Endothelial cell of umbilical vein (primary cell): ENCODE results near the gene ZNF57. TPM values are rescaled to one million over a fixed set of nuclear protein-coding genes. Genes with fewer than 3 reads are reported as not detected.

Experiments
- BruUV-seq: library from RNA; stranded (reverse); fragments of 400-500 nt; replicated peaks from 2 replicates; lab custom pipeline; 2021; lab: Mats Ljungman, UMichigan
- CTCF ChIA-PET: fragments of 300-600, 350-600 bp; sonication (Branson Sonifier 250); formaldehyde crosslinking; loops from one replicate; lab custom pipeline; 2021; ENCODE audit warnings: antibody characterized with exemption, inconsistent platforms; lab: Charles Lee
- POLR2A ChIA-PET: fragments of 300-600, 350-600 bp; sonication (Branson Sonifier 250); formaldehyde crosslinking; loops from one replicate; lab custom pipeline; 2021; ENCODE audit warnings: antibody characterized with exemption, inconsistent platforms; lab: Charles Lee
- DNase-seq: peaks from one replicate; pipeline ENCODE4 v3.0.0-alpha.2; 2011; ENCODE audit warnings: low read depth, low spot score
- FAIRE-seq: peaks from 2 replicates; lab custom pipeline; 2011; peaks lifted over from hg19 to GRCh38; lab: Jason Lieb, UNC
- H2AFZ ChIP-seq: 2 replicates; pipeline ENCODE4 v1.6.0; 2012; ENCODE audit warnings: low read depth, low read length, control low read depth, inconsistent platforms
- H3K27ac ChIP-seq: 2 replicates; pipeline ENCODE4 v1.5.1; 2011; ENCODE audit warnings: low read depth, mild to moderate bottlenecking, control low read depth, low read length, moderate library complexity; ENCODE audit not compliant: insufficient read depth
- H3K27me3 ChIP-seq, 2 experiments: 2 replicates each; pipeline versions ENCODE4 v1.6.0 to v1.6.1; 2011; ENCODE audit warnings: low read length in 2 of 2, mixed read lengths in 1 of 2; ENCODE audit not compliant: control insufficient read depth in 2 of 2, insufficient read depth in 2 of 2
- H3K36me3 ChIP-seq, 2 experiments: 2 replicates in 1 of 2; 3 replicates in 1 of 2; pipeline ENCODE4 v1.5.1; 2011; ENCODE audit warnings: low read length in 2 of 2, mild to moderate bottlenecking in 1 of 2, moderate library complexity in 1 of 2; ENCODE audit not compliant: control insufficient read depth in 2 of 2, insufficient read depth in 2 of 2; ENCODE audit errors: extremely low read depth in 1 of 2
- H3K4me1 ChIP-seq: 3 replicates; pipeline ENCODE4 v1.5.1; 2011; ENCODE audit warnings: mild to moderate bottlenecking, low read length; ENCODE audit not compliant: control insufficient read depth, insufficient read depth; ENCODE audit errors: extremely low read depth
- H3K4me2 ChIP-seq: 2 replicates; pipeline ENCODE4 v1.6.1; 2011; ENCODE audit warnings: low read length, control low read depth, mixed read lengths; ENCODE audit not compliant: insufficient read depth
- H3K4me3 ChIP-seq, 3 experiments: fragments of 200-600 bp in 1 of 3; sonication (generic), shearing (Covaris generic) in 1 of 3; replicated peaks in 1 of 3; 2 replicates each; pipeline ENCODE4 v1.5.1; 2011 to 2016; ENCODE audit warnings: control low read depth in 3 of 3, low read length in 3 of 3, mild to moderate bottlenecking in 2 of 3, inconsistent platforms in 1 of 3, low read depth in 1 of 3, moderate library complexity in 1 of 3; ENCODE audit not compliant: insufficient read depth in 1 of 3
- H3K79me2 ChIP-seq: 2 replicates; pipeline ENCODE4 v1.6.0; 2012; ENCODE audit warnings: low read length, inconsistent platforms; ENCODE audit not compliant: control insufficient read depth, insufficient read depth
- H3K9ac ChIP-seq: replicated peaks from 2 replicates; pipeline ENCODE3; 2011; ENCODE audit warnings: low read length, control low read depth; ENCODE audit not compliant: insufficient read depth; ENCODE audit errors: extremely low read depth
- H3K9me1 ChIP-seq: replicated peaks from 3 replicates; pipeline ENCODE4 v1.6.0; 2011; ENCODE audit warnings: mild to moderate bottlenecking, low read length; ENCODE audit not compliant: control insufficient read depth, insufficient read depth; ENCODE audit errors: extremely low read depth
- H3K9me3 ChIP-seq: replicated peaks from 2 replicates; pipeline ENCODE4 v1.5.1; 2012; ENCODE audit warnings: low read length, inconsistent platforms; ENCODE audit not compliant: control insufficient read depth, insufficient read depth
- H4K20me1 ChIP-seq: replicated peaks from 2 replicates; pipeline ENCODE3; 2011; ENCODE audit warnings: mild to moderate bottlenecking, low read length; ENCODE audit not compliant: control insufficient read depth, insufficient read depth; ENCODE audit errors: extremely low read depth
- EZH2 ChIP-seq: IDR thresholded peaks from 2 replicates; pipeline ENCODE4 v1.6.1; 2012; ENCODE audit warnings: borderline replicate concordance, low read depth, mild to moderate bottlenecking, moderate library complexity, low read length, inconsistent platforms; ENCODE audit not compliant: severe bottlenecking
- FOS ChIP-seq: IDR thresholded peaks from 2 replicates; pipeline ENCODE4 v1.6.1; 2011; ENCODE audit warnings: mild to moderate bottlenecking, low read length, moderate library complexity, borderline replicate concordance; ENCODE audit not compliant: insufficient read depth
- GATA2 ChIP-seq: IDR thresholded peaks from 2 replicates; pipeline ENCODE4 v1.7.0; 2011; ENCODE audit warnings: low read depth, mild to moderate bottlenecking, moderate library complexity, mixed read lengths, low read length; ENCODE audit not compliant: insufficient read length, insufficient read depth
- JUN ChIP-seq: IDR thresholded peaks from 2 replicates; pipeline ENCODE4 v1.6.1; 2011; ENCODE audit warnings: borderline replicate concordance, low read depth; ENCODE audit not compliant: insufficient read length, insufficient read depth
- MAX ChIP-seq: IDR thresholded peaks from 2 replicates; pipeline ENCODE4 v1.6.1; 2011; ENCODE audit not compliant: insufficient read depth, insufficient read length
- MYC ChIP-seq: IDR thresholded peaks from one replicate; pipeline ENCODE4 v1.6.1; 2011; ENCODE audit warnings: mild to moderate bottlenecking, low read depth, low read length
- POLR2A ChIP-seq: IDR thresholded peaks from 2 replicates; pipeline ENCODE4 v1.6.1; 2012; ENCODE audit warnings: low read depth, mild to moderate bottlenecking, control low read depth, low read length
- POLR2AphosphoS5 ChIP-seq: IDR thresholded peaks from 2 replicates; pipeline ENCODE4 v1.6.1; 2012; ENCODE audit warnings: low read depth, mild to moderate bottlenecking, control low read depth, low read length, moderate library complexity; ENCODE audit not compliant: insufficient read depth
- dilution Hi-C: fragments of 300-500 bp; cut with MboI; formaldehyde crosslinking; loops from one replicate; pipeline ENCODE4 v1.15.0; 2019; ENCODE audit warnings: low sequenced_read_pairs; ENCODE audit not compliant: extremely low pct_ligation_motif_present
- intact Hi-C: fragments of 100-400 bp; cut with micrococcal nuclease; formaldehyde crosslinking; loops from one replicate; pipeline ENCODE4 v1.10.0; 2022
- polyA plus RNA-seq, 4 experiments: library from polyadenylated mRNA; depleted of rRNA in 3 of 4; stranded (reverse) in 3 of 4; unstranded in 1 of 4; fragments of >200 nt; gene quantifications; 2 replicates each; pipeline versions ENCODE4 v1.2.1 to v1.2.3, GENCODE V29; 2011 to 2012; ENCODE audit warnings: missing spikeins in 1 of 4
- total RNA-seq: library from RNA; stranded (reverse); gene quantifications from 2 replicates; pipeline ENCODE4 v1.2.3, GENCODE V29; 2021
- TF ChIP-seq, protein P1 (sequence below), 2 donors: IDR thresholded peaks; 1 replicate in 1 of 2; 2 replicates in 1 of 2; pipeline ENCODE4 v1.5.1; 2011; ENCODE audit warnings: low read length in 2 of 2, mild to moderate bottlenecking in 2 of 2, moderate library complexity in 2 of 2, control low read depth in 1 of 2, inconsistent platforms in 1 of 2, low read depth in 1 of 2; ENCODE audit not compliant: insufficient read depth in 1 of 2; ENCODE audit errors: extremely low read depth in 1 of 2

Gene ZNF57
- total and polyA plus RNA-seq, 2 donors (not counting 3 experiments of a cell fraction or from before 2014, with no cell fraction given) = 2.0 to 3.6 TPM

GRCh38 chr19:2923510-2923909, 22.8 kb downstream of the ZNF57 start:
- CTCF ChIA-PET = interaction anchor here (0.7 to 2.7 kb wide), 6 partner anchors 20 to 275 kb away, joined by 3 to 13 read pairs (median 3); no protein-coding TSS in a partner anchor
- DNase-seq (no peak), FAIRE-seq (no peak)
- BruUV-seq = no TSS peak
- no peak for TF ChIP-seq MYC
- no peak for TF ChIP-seq POLR2AphosphoS5
- TF ChIP-seq EZH2 = no peak
- no peak for TF ChIP-seq FOS
- TF ChIP-seq POLR2A = no peak
- no peak for TF ChIP-seq MAX
- TF ChIP-seq, protein P1, sequence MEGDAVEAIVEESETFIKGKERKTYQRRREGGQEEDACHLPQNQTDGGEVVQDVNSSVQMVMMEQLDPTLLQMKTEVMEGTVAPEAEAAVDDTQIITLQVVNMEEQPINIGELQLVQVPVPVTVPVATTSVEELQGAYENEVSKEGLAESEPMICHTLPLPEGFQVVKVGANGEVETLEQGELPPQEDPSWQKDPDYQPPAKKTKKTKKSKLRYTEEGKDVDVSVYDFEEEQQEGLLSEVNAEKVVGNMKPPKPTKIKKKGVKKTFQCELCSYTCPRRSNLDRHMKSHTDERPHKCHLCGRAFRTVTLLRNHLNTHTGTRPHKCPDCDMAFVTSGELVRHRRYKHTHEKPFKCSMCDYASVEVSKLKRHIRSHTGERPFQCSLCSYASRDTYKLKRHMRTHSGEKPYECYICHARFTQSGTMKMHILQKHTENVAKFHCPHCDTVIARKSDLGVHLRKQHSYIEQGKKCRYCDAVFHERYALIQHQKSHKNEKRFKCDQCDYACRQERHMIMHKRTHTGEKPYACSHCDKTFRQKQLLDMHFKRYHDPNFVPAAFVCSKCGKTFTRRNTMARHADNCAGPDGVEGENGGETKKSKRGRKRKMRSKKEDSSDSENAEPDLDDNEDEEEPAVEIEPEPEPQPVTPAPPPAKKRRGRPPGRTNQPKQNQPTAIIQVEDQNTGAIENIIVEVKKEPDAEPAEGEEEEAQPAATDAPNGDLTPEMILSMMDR (IDR thresholded peaks at IDR 0.05; ENCODE audit: extremely low read depth in 1 of 2, insufficient read depth in 1 of 2, low read depth in 1 of 2, low read length in 2 of 2) = no peak
- TF ChIP-seq GATA2 = no peak
- no peak for TF ChIP-seq JUN
- H3K4me2 ChIP-seq = no peak overlapping the region
- no peaks in the 10 kb centered on the region for H3K79me2 ChIP-seq
- no peaks in the 10 kb centered on the region for H3K9me1 ChIP-seq
- dilution Hi-C loops = no loop called here
- intact Hi-C loops = no loop called here
- H2AFZ ChIP-seq = no peak overlapping the region
- POLR2A ChIA-PET = no interaction called here
- H4K20me1 ChIP-seq = no peaks in the 10 kb centered on the region
- H3K27ac ChIP-seq = no peak overlapping the region
- no peak overlapping the region for H3K4me3 ChIP-seq
- no peaks in the 10 kb centered on the region for H3K27me3 ChIP-seq
- H3K9me3 ChIP-seq = no peaks in the 10 kb centered on the region
- no peaks in the 10 kb centered on the region for H3K36me3 ChIP-seq
- H3K9ac ChIP-seq = no peak overlapping the region
- no peaks in the 10 kb centered on the region for H3K4me1 ChIP-seq
